ENCODE results near the gene C20orf202. TPM values are rescaled to one million over a fixed set of nuclear protein-coding genes. Genes with fewer than 3 reads are reported as not detected.

Gene C20orf202
- total RNA-seq, 1 donor from 2014 or later, result not detected

DNA sequence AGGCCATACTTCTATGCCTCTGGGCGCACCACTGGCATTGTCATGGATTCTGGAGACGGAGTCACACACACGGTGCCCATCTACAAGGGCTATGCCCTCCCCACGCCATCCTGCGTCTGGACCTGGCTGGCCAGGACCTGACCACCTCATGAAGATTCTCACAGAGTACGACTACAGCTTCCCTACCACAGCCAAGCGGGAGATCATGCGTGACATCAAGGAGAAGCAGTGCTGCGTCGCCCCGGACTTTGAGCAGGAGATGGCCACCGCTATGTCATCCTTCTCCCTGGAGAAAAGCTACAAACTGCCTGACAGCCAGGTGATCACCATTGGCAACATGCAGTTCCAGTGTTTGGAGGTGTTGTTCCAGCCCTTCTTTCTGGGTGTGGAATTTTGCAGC lies 42.3 kb upstream of the C20orf202 start:
- DNase-seq (ENCODE audit: extremely low spot score, unreplicated experiment), result no peak
- Mint-ChIP-seq H3K4me3 (ENCODE audit: unreplicated experiment) (no peak overlapping the region), H3K36me3 (ENCODE audit: unreplicated experiment) (peaks cover 31% of the 10 kb centered on the region), H3K9me3 (ENCODE audit: unreplicated experiment) (no peaks in the 10 kb centered on the region), H3K27ac (ENCODE audit: unreplicated experiment) (no peak overlapping the region), H3K4me1 (ENCODE audit: unreplicated experiment) (no peaks in the 10 kb centered on the region), H3K27me3 (ENCODE audit: unreplicated experiment) (no peaks in the 10 kb centered on the region)
- TF ChIP-seq CTCF (IDR thresholded peaks at IDR 0.05), result no peak

DNA sequence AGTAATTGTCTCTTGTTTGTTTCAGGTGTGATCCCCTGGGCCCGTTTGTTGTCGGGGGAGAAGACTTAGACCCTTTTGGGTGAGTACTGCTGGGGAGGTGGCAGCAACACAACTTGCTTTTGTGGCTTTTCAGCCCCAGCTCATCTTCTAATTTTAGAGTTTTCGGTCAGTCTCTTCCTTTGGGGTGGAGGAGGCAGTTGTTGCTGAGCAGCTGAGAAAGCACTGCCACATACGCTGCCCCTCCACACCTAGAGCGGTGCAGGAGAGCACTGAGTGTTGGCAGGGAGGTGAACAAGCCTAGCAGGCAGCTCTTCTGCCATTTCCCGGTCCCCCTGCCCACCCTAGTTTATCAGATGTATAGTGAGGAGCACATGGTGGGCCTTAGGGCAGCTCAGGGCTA lies 40.1 kb upstream of the C20orf202 start:
- Mint-ChIP-seq H3K4me3 (ENCODE audit: unreplicated experiment) (no peak overlapping the region), H3K9me3 (ENCODE audit: unreplicated experiment) (no peaks in the 10 kb centered on the region), H3K27me3 (ENCODE audit: unreplicated experiment) (no peaks in the 10 kb centered on the region), H3K4me1 (ENCODE audit: unreplicated experiment) (no peaks in the 10 kb centered on the region), H3K27ac (ENCODE audit: unreplicated experiment) (no peak overlapping the region), H3K36me3 (ENCODE audit: unreplicated experiment) (peaks cover 41% of the 10 kb centered on the region)
- TF ChIP-seq CTCF (IDR thresholded peaks at IDR 0.05), result no peak
- peak; percentile 59 for DNase-seq (ENCODE audit: extremely low spot score, unreplicated experiment)

DNA sequence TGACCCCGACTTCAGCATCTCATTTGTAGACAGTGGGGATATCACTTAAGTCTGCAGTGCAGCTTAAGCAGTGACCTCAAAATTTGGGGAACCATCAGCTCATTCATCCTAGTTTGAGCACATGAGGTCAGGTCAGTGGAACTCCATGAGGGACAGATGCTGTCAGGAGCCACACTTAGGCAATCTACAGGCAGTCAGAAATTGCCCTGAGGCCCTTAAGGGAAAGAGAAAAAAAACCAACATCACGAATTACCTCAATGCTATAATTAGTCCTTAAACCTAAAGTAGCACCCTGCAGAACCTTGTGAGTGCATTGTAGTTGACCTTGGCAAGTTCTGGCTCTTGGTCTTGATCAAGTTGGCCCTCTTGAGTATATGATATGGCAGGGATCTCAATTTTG lies 39.6 kb upstream of the C20orf202 start:
- H3K27me3 Mint-ChIP-seq (ENCODE audit: unreplicated experiment), result no peaks in the 10 kb centered on the region
- H3K9me3 Mint-ChIP-seq (ENCODE audit: unreplicated experiment), result no peaks in the 10 kb centered on the region
- H3K36me3 Mint-ChIP-seq (ENCODE audit: unreplicated experiment), result peaks cover 46% of the 10 kb centered on the region
- no peaks in the 10 kb centered on the region for H3K4me1 Mint-ChIP-seq (ENCODE audit: unreplicated experiment)
- H3K27ac Mint-ChIP-seq (ENCODE audit: unreplicated experiment), result no peak overlapping the region
- peak; percentile 17 for DNase-seq (ENCODE audit: extremely low spot score, unreplicated experiment)
- no peak for TF ChIP-seq CTCF (IDR thresholded peaks at IDR 0.05)
- H3K4me3 Mint-ChIP-seq (ENCODE audit: unreplicated experiment), result no peak overlapping the region

- TF ChIP-seq CTCF (IDR thresholded peaks at IDR 0.05), result no peak
- H3K4me1 Mint-ChIP-seq (ENCODE audit: unreplicated experiment), result no peaks in the 10 kb centered on the region
- peaks cover 50% of the 10 kb centered on the region for H3K36me3 Mint-ChIP-seq (ENCODE audit: unreplicated experiment)
- no peaks in the 10 kb centered on the region for H3K9me3 Mint-ChIP-seq (ENCODE audit: unreplicated experiment)
- H3K27ac Mint-ChIP-seq (ENCODE audit: unreplicated experiment), result no peak overlapping the region
- peak; percentile 65 for DNase-seq (ENCODE audit: extremely low spot score, unreplicated experiment)
- H3K4me3 Mint-ChIP-seq (ENCODE audit: unreplicated experiment), result no peak overlapping the region
- no peaks in the 10 kb centered on the region for H3K27me3 Mint-ChIP-seq (ENCODE audit: unreplicated experiment)
Measured at GRCh38 chr20:1164871-1165270, 38.4 kb upstream of the C20orf202 start.

GRCh38 chr20:1165521-1165920 lies 37.7 kb upstream of the C20orf202 start:
- no peak for DNase-seq (ENCODE audit: extremely low spot score, unreplicated experiment)
- Mint-ChIP-seq H3K9me3 (ENCODE audit: unreplicated experiment) (no peaks in the 10 kb centered on the region), H3K36me3 (ENCODE audit: unreplicated experiment) (peaks cover 55% of the 10 kb centered on the region), H3K4me3 (ENCODE audit: unreplicated experiment) (no peak overlapping the region), H3K27ac (ENCODE audit: unreplicated experiment) (no peak overlapping the region), H3K27me3 (ENCODE audit: unreplicated experiment) (no peaks in the 10 kb centered on the region), H3K4me1 (ENCODE audit: unreplicated experiment) (no peaks in the 10 kb centered on the region)
- TF ChIP-seq CTCF (IDR thresholded peaks at IDR 0.05), result no peak

All from osteocyte (in vitro differentiated cells).